Endodermal cell (in vitro differentiated cells): Measurements from ENCODE around the gene SEMA5B. TPM values are rescaled to one million over a fixed set of nuclear protein-coding genes. Genes with fewer than 3 reads are reported as not detected.

Experiments used
- DNase-seq: peaks from one replicate; pipeline ENCODE4 v3.0.0-alpha.2; 2017
- H3K27ac ChIP-seq: 2 replicates; pipeline ENCODE4 v1.5.1; 2013; ENCODE audit warnings: mild to moderate bottlenecking, low read depth, low read length, moderate library complexity
- H3K27me3 ChIP-seq: 2 replicates; pipeline ENCODE4 v1.6.1; 2013; ENCODE audit warnings: mild to moderate bottlenecking, low read length, moderate library complexity; ENCODE audit not compliant: insufficient read depth, control insufficient read depth, poor library complexity, severe bottlenecking
- H3K36me3 ChIP-seq: 2 replicates; pipeline ENCODE4 v1.7.0; 2013; ENCODE audit warnings: mild to moderate bottlenecking, low read length, moderate library complexity; ENCODE audit not compliant: control insufficient read depth, insufficient read depth
- H3K4me1 ChIP-seq: one replicate; pipeline ENCODE4 v1.7.0; 2013; ENCODE audit warnings: low read length; ENCODE audit not compliant: control insufficient read depth, insufficient read depth
- H3K4me3 ChIP-seq: 2 replicates; pipeline ENCODE4 v1.5.1; 2013; ENCODE audit warnings: mild to moderate bottlenecking, low read length, moderate library complexity
- H3K9ac ChIP-seq: 2 replicates; pipeline ENCODE4 v1.6.1; 2013; ENCODE audit warnings: mild to moderate bottlenecking, low read length, moderate library complexity; ENCODE audit not compliant: poor library complexity, severe bottlenecking; ENCODE audit errors: extremely low read depth
- H3K9me3 ChIP-seq: 2 replicates; pipeline ENCODE4 v1.6.1; 2013; ENCODE audit warnings: mild to moderate bottlenecking, low read length, moderate library complexity; ENCODE audit not compliant: control insufficient read depth
- H3K27ac Mint-ChIP-seq: 2 replicates; pipeline ENCODE4 v1.8.0; 2020; ENCODE audit warnings: mixed read lengths
- H3K27me3 Mint-ChIP-seq: 2 replicates; pipeline ENCODE4 v1.8.0; 2021; ENCODE audit warnings: mild to moderate bottlenecking, mixed read lengths; ENCODE audit not compliant: insufficient read depth
- H3K36me3 Mint-ChIP-seq: 2 replicates; pipeline ENCODE4 v1.8.0; 2020; ENCODE audit warnings: low read depth, mixed read lengths
- H3K4me1 Mint-ChIP-seq: 2 replicates; pipeline ENCODE4 v1.8.0; 2020; ENCODE audit warnings: mixed read lengths
- H3K4me3 Mint-ChIP-seq: 2 replicates; pipeline ENCODE4 v1.8.0; 2020; ENCODE audit warnings: mild to moderate bottlenecking, moderate library complexity, mixed read lengths
- H3K9me3 Mint-ChIP-seq: 2 replicates; pipeline ENCODE4 v1.8.0; 2020; ENCODE audit warnings: mild to moderate bottlenecking, mixed read lengths
- WGBS, 2 experiments: methylation state at CpG; one replicate each; pipeline versions ENCODE4 v1.1.5 to v1.1.7; 2013; ENCODE audit warnings: missing lambda C conversion rate in 2 of 2, mixed read lengths in 1 of 2; ENCODE audit not compliant: insufficient coverage in 1 of 2, insufficient read length in 1 of 2; 5-methylcytosine and 5-hydroxymethylcytosine counted together
- total RNA-seq, 2 donors: library from RNA; stranded (reverse); fragmentation: NEBNext Ultra II Directional in 1 of 2; extraction: Animal tissue kit (Norgen Biotek cat#: 25700) in 1 of 2; gene quantifications; 2 replicates in 1 of 2; 3 replicates in 1 of 2; pipeline ENCODE4 v1.2.1, GENCODE V29; 2021
- TF ChIP-seq, protein P1 (sequence below): fragments of 200-600 bp; sonication (generic); conservative IDR thresholded peaks from 2 replicates; pipeline ENCODE4 v1.5.0; 2021; ENCODE audit warnings: antibody characterized with exemption, mild to moderate bottlenecking

SEMA5B gene
- total RNA-seq, 2 donors from 2014 or later, result 37.3 to 45.8 TPM

DNA sequence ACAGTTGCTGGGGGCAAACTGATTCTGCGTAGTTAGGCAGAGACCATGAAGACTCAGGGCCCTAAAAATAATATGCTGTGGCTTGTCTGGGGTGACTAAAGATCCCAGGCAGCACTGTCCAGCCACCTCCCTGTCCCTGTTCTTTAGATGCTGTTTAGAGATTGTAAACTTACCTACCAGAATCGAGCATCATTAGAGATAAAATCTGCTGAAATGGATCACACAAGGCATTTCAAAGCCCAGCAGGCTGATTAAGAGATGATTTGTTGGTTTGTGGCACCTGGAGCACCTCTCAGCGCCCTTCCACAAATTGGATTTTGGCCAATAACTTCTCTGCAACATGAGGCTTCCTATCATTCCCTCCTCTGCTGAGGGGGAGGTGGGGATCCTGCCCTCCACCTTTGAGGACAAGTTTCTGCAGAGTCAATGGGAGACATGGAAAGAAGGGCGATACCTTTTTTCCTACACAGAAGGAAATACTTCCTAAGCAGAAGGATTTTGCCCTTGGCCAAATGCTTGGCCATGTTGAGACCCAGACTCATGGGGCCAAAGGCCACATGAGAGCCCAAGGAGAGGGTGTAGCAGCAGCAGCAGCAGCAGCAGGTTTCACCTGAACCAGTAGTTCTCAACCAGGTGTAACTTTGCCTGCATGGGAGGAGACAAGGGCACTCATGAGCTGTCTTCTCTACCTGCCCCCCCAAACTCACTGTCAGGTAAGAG is 37.5 kb downstream of the SEMA5B start:
- TF ChIP-seq, protein P1, sequence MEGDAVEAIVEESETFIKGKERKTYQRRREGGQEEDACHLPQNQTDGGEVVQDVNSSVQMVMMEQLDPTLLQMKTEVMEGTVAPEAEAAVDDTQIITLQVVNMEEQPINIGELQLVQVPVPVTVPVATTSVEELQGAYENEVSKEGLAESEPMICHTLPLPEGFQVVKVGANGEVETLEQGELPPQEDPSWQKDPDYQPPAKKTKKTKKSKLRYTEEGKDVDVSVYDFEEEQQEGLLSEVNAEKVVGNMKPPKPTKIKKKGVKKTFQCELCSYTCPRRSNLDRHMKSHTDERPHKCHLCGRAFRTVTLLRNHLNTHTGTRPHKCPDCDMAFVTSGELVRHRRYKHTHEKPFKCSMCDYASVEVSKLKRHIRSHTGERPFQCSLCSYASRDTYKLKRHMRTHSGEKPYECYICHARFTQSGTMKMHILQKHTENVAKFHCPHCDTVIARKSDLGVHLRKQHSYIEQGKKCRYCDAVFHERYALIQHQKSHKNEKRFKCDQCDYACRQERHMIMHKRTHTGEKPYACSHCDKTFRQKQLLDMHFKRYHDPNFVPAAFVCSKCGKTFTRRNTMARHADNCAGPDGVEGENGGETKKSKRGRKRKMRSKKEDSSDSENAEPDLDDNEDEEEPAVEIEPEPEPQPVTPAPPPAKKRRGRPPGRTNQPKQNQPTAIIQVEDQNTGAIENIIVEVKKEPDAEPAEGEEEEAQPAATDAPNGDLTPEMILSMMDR, result no peak
- Histone ChIP-seq H3K27ac (no peak overlapping the region), H3K9me3 (no peaks in the 10 kb centered on the region), H3K36me3 (no peaks in the 10 kb centered on the region), H3K4me3 (no peak overlapping the region), H3K9ac (no peak overlapping the region), H3K27me3 (no peaks in the 10 kb centered on the region), H3K4me1 (peaks cover 42% of the 10 kb centered on the region)
- peaks cover 72% of the 10 kb centered on the region for H3K4me1 Mint-ChIP-seq
- H3K27ac Mint-ChIP-seq, result no peak overlapping the region
- no peak overlapping the region for H3K4me3 Mint-ChIP-seq
- H3K9me3 Mint-ChIP-seq, result no peaks in the 10 kb centered on the region
- peaks cover 20% of the 10 kb centered on the region for H3K27me3 Mint-ChIP-seq
- DNase-seq, result no peak
- no peaks in the 10 kb centered on the region for H3K36me3 Mint-ChIP-seq
- whole genome bisulfite sequencing, 2 experiments, result 89 to 100% methylated on average over 2 to 4 of the region's 4 CpGs

DNA sequence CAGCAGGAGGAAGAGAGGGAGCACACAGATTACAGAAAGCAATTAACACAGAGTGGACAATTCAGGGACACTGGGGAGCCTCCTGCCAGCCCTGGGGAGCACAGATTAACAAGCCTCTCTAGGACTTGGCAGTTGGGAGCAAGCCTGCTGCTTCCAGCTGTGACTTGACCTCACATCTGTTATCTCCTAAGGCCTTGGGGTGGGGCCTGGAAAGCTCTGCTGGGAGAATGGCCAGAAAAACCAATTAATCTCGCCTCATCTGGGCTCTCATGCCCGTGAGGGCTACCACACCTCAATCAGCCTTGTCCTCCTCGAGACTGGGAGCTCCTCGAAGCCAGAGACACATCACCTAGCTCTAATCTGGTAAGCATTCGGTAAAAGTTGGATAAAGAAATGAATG is 39.1 kb downstream of the SEMA5B start:
- TF ChIP-seq, protein P1, result no peak
- peaks cover 14% of the 10 kb centered on the region for H3K27me3 Mint-ChIP-seq
- no peaks in the 10 kb centered on the region for H3K9me3 Mint-ChIP-seq
- Histone ChIP-seq H3K9ac (no peak overlapping the region), H3K9me3 (no peaks in the 10 kb centered on the region), H3K27me3 (no peaks in the 10 kb centered on the region), H3K27ac (no peak overlapping the region), H3K36me3 (no peaks in the 10 kb centered on the region), H3K4me3 (no peak overlapping the region), H3K4me1 (peaks cover 48% of the 10 kb centered on the region)
- peaks cover 69% of the 10 kb centered on the region for H3K4me1 Mint-ChIP-seq
- H3K36me3 Mint-ChIP-seq, result no peaks in the 10 kb centered on the region
- no peak for DNase-seq
- 70 to 82% methylated on average over 4 to 5 of the region's 5 CpGs for WGBS, 2 experiments
- no peak overlapping the region for H3K4me3 Mint-ChIP-seq
- H3K27ac Mint-ChIP-seq, result peak overlapping the region; percentile 81

DNA sequence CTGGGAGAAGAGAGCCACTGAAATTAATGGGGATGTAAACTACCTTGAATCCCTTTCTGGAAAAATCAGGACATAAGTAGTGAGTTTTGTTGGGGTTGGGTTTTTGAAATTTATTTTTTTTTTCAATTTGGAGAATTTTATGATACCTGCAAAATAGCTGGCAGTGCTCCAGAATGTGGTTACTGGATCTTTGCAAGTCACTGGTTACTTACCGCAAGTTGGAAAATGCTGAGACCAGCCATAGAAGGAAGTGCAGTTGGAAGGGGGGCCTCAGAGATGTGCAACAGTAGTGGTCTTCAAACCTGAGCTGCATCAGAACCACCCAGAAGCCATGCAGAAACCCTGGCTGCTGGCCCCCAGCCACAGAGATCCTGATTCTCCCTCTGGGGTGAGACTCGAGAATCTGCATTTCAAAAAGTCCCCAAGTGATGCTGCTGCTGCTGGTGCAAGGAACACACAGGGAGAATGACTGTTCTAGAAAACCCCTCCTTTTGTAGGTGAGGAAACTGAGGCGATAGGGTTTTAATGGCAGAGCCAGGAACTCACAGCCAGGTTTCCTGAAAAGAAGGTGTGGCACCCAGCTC is 39.7 kb downstream of the SEMA5B start:
- H3K4me3 ChIP-seq, result no peak overlapping the region
- peaks cover 48% of the 10 kb centered on the region for H3K4me1 ChIP-seq
- no peak for DNase-seq
- no peaks in the 10 kb centered on the region for H3K9me3 ChIP-seq
- TF ChIP-seq, protein P1, result no peak
- H3K27me3 Mint-ChIP-seq, result peaks cover 14% of the 10 kb centered on the region
- H3K9me3 Mint-ChIP-seq, result no peaks in the 10 kb centered on the region
- H3K27ac Mint-ChIP-seq, result peak overlapping the region; percentile 81
- no peaks in the 10 kb centered on the region for H3K36me3 ChIP-seq
- peaks cover 65% of the 10 kb centered on the region for H3K4me1 Mint-ChIP-seq
- no peaks in the 10 kb centered on the region for H3K36me3 Mint-ChIP-seq
- 76 to 83% methylated on average over 3 of the region's 3 CpGs for WGBS, 2 experiments
- H3K27me3 ChIP-seq, result no peaks in the 10 kb centered on the region
- H3K4me3 Mint-ChIP-seq, result peak overlapping the region; percentile 34
- H3K9ac ChIP-seq, result no peak overlapping the region
- H3K27ac ChIP-seq, result no peak overlapping the region
